Glomerular visceral epithelial cell (primary cell): ENCODE data around the gene SCGB2B2.
A peak's percentile ranks its signal among the peaks of the same experiment; 100 is the strongest.
"Not testable (repeated sequence)": the region's sequence is repeated elsewhere in the genome, so short reads cannot be mapped to it uniquely, and the experiment has no call there.

Experiments
- DNase-seq: peaks from one replicate; pipeline ENCODE4 v3.0.0-alpha.2; 2016; ENCODE audit errors: extremely low spot score

Gene SCGB2B2, protein sequence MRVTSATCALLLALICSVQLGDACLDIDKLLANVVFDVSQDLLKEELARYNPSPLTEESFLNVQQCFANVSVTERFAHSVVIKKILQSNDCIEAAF

DNA sequence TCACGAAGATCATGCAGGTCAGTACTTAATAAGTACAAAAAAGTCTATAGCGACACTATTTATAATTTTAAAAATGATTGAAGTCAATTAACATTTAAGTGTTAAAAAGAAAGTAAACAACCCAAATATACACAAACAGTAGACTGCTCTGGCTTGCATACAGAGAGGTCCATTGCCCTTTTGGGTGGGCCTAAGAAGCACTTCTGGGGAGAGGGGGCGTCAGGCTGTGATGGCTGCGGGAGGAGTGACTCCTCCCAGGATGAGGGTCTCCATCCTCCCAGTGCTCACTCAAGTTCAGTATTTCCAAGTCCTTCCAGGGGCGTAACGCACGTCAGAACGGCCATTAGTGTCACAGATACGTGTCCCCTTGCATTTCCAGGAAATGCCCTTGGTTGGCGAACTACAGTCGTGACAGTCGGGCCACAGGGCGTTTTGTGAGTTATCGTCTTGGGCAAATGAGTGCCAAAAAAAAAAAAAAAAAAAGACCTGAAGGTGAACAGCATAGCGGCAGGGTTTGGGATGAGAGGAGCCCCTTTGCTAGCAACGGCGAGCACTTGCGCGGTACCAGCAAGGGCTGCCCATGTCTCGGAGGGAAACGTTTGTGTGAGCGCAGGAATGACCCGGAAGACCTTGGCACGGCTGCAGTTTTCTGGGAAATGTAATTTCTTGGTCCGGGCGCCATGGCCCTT, at the start of gene SCGB2B2:
Gene SCGB2B2 (minus strand): TSS at position 463 of the 689 bp plus-strand sequence. CDS start 82,596 bp downstream, outside the sequence.
- DNase-seq: no peak

DNA sequence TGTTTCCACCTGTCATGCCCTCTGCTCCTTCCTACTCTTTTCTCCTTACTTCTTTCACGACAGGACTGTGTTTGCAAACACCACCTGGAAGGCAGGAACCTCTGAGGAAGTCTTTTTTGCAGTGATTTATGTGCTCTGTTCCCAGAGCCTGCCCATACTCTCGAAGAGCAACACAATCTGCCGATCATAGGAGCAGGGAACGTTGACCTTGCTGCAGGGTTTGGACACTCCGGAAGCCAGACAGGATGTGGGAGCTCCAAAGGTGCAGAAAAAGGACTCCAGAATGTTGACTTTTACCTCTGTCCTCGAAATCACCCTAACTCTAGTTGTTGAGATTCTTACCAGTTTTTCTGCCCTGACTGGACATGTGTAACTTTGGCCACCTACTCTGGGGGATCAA, 48.4 kb upstream of the SCGB2B2 start:
- DNase-seq: no peak

DNA sequence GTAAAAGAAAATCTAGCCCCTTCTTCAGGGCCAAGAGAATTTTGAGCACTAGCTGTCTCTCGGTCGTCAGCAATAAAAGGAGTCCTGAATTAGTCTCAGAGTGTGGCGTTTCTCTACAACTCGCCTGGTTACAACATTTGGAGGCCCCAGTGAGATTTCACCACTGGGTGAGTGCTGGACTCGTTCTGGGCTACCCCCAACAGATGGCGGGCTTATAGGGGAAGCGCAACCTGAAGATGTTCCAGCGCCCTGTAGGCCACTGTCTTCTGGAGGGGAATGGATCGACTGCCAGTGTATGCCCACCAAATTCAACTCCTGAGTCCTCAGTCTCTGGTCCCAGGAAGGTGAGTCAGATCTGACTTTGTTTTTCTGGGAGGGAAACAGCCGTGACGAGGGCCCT, 45.4 kb upstream of the SCGB2B2 start:
- DNase-seq: no peak

DNA sequence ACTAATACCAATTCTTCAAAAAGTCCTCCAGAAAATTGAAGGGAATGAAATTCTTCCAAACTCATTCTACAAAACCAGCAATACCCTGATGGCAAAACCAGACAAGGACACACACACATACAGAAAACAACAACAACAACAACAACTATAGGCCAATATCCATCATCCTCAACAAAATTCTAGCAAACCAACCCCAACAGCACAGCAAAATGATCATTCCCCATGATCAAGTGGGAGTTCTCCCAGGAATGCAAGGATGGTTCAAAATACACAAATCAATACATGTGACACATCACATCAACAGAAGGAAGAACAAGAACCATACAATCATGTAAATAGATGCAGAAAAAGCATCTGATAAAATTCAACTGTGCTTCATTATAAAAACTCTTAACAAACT, 38.4 kb upstream of the SCGB2B2 start:
- DNase-seq: no peak

DNA sequence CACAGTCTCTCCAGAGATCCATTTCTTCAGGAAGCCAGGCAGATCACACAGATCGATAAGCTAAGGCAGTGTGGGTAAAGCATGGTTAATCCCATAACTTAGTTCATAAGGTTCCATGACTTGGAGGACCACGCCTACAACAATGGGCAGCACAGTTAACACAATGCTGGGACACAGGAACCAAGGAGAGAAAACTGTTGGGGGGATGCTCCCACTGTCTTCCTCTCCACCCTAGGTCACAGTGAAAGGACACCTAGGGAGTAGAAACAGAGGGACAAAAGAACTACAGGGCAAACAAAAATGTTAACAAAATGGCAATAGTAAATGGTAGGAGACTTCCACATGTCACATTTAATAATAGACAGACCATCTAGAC, 36.3 kb upstream of the SCGB2B2 start:
- DNase-seq: no peak

DNA sequence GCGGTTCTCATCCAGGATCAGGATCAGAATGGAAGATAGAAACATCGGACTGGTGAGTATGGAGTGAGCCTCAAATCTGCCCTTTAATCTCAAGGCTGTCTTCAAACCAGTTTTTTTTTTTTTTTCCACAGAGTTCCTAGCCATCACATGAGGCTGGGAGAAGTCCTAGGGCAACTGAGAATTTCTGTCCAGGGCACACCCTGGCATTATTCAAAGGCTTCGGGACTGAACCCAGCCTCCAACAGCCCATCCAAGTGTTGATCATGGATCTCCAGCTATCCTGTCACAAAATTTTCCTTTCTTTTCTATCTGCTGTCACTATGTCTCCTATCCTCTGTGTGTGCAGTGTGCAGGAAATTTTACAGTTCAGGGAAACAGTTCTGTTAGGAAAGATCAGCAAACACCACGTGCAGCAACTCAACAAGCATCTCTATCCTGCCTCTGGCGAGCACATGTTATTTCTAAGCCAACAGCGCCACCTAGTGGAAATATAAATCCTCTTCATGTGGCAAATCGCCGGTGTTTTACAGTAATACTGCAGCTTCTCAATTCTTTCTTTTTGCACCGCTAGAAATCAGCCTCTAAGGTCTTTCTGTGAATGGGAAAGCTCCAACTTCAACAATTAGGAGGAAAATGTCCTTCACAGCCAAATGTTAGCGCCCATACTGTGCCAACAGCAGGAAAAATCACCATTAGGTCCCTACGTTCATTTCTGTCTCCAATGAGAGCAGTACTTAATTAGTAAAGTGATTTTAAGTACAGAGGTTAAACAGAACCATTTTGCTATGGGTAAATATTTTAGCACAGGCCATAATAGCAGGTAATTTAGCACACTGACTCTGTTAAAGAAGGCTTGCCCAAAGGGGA, 35.7 kb upstream of the SCGB2B2 start:
- peak; percentile 69 for DNase-seq

DNA sequence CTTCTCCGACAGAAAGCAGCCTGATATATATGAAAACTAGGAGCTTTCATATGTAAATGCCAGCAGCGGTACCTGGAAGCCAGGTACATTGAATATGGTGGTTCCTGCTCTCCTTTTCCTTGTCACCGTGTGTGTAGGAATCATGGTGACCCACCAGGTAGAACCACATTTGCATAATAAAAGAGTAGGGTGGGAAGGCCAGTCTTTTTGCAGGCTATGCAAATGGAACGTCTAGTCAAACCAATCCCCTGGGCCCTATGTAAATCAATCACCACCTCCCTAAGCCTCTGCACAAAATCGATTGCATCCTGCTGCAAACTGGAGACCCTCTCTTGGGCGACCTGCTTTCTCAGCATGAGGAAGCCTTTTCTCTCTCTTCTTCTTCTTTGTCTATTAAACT, 34.9 kb upstream of the SCGB2B2 start:
- no peak for DNase-seq

DNA sequence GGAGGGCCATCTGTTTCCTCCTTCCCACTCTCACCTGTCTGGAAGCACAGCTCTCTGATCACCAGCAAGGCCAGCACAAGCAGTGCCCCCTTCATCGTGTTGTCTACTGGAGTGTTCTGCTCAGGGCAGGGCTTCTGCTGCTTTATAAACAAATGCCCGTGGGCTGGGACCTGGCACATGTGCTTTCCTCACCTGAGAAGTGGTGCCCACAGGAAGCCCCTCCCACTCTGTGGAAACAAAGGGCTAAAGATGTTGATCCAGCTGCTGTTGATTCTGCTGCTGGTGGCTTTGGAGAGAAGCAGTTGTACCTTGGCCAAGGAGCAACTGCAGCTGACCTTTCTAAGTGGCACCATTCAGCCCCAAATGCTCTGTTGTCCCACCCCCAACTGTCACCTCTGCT, 30.7 kb upstream of the SCGB2B2 start:
- DNase-seq: no peak

DNA sequence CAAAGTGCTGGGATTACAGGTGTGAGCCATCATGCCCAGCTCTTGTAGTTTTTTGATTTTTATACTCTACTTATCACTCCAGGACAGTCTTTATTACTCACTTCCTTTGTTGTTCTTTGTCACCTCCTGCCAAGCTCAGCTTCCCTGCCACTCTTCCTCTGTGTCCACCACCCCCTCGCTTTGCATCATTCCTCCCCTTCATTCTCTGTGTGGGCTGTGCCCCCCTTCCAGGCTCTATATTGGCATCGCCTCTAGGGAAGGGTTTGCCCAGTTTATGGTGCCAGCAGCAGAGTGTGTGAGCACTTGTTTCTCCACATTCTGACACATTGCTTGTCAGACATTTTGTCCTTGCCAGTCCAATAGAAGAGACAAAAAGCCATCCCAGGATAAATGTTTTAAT, 15.6 kb upstream of the SCGB2B2 start:
- no peak for DNase-seq

DNA sequence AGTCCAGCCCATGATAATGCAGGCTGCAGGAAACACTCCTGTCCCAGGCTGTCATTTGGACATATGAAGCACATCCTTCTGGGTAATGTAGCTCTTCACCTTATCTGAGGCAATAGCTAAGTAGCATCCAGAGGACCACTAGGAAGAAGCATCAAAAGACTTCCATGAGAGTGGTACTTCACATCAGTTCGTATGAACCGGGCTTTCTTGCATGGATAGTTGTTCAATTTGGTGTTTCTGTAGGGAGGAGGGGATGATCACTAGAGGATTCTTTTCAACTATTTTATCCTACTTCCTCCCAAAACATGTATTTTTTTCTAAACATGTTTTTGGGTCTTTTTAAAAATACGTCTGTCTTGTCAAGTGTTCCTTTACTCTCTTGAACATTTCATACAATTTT, 13.4 kb upstream of the SCGB2B2 start:
- no peak for DNase-seq

DNA sequence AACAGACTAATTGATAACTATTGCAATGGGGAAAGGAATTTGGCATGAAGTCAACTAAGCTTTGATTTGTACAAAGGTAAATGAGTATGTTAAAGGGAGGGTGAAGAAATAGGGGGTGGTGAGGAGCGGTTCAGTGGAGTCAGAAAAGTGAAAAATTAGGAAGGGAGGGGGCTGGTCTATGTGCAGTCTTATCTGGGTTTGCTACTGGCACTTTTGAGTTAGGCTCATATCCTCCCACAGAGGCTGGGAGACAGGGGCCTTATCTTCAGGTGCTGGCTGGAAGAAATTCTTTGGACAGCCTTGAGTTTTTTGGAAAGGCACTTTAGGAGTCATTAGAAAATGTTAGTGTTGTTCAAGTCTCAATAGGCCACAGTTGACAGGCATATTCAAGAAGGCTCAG, 11.6 kb upstream of the SCGB2B2 start:
- DNase-seq: no peak

DNA sequence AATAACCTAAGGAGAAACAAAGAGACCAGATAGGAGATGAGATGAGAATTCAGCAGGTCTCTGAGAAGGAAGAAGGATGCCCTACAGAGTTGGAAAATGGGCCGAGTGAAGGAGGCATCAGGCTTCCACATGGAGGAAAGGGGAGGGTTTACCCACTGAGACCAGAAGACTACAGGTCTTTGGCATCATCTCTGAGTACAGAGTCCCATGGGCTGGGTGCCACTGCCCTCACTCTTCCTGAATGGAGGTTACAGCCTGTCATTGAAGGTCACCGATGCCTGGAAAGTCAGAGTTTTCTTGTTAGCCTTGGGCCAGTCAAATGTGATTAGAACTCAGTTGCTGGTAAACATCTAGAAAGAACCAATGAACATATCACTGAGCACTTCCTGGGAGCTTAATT, 10.4 kb upstream of the SCGB2B2 start:
- no peak for DNase-seq

DNA sequence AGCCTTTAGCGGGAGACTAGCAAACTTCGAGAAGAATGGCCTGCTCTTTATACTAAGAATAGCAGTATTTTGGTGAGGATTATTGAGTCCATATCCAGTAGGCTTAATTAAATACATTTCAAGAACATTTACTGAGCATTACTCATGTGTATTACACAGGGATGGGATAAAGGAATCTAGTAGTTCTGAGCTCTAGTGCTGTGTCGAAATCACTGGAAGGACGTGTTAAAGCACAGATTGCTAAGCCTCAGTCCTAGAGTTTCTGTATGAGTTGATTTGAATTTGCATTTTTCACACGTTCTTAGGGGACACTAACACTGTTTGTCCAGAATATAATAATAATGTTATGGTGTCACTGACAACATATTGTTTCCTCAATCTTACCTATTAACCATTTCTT, 9.5 kb upstream of the SCGB2B2 start:
- no peak for DNase-seq

DNA sequence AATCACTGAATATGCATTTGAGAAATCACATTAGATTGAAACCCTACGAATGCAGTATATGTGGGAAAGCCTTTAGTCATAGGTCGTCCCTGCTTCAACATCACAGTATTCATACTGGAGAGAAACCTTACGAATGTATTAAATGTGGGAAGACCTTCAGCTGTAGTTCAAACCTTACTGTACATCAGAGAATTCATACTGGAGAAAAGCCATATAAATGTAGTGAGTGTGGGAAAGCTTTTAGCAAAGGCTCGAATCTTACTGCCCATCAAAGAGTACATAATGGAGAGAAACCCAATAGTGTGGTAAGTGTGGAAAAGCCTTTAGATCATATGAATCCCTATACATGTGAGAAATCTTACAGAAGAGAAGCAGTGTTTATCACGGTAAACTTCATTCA, 8.3 kb upstream of the SCGB2B2 start:
- DNase-seq: not testable (repeated sequence)

DNA sequence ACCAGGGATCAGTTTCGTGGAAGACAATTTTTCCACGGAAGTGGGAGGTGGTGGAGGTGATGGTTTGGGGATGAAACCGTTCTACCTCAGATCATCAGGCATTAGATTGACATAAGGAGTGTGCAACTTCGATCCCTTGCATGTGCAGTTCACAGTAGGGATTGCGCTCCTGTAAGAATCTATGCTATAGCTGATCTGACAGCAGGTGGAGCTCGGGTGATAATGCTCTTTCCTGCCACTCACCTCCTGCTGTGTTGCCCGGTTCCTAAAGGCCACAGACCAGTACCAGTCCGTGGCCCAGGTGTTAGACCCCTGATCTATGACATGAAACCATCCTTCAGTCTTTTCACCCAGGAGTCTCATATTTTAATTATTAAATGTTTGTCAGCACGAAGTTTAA, 4.5 kb upstream of the SCGB2B2 start:
- no peak for DNase-seq

DNA sequence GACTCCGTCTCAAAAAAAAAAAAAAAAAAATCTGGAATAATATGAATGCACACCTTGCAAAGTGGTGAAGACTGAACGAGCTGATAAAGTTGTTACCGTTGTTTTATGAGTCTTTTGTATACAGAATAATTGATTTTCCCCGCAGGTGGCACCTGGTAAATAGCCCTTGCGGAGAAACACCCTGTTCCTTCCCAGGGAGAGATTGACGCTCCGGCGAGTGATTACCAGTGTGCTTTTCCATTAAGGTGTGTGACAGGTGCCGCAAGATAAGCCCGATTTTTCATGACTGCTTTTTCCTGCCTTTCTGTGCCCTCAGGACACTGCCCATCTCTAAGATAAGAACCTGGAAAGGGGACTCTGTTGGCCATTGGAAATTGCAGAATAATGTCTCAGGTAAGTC, 1.5 kb upstream of the SCGB2B2 start:
- no peak for DNase-seq

DNA sequence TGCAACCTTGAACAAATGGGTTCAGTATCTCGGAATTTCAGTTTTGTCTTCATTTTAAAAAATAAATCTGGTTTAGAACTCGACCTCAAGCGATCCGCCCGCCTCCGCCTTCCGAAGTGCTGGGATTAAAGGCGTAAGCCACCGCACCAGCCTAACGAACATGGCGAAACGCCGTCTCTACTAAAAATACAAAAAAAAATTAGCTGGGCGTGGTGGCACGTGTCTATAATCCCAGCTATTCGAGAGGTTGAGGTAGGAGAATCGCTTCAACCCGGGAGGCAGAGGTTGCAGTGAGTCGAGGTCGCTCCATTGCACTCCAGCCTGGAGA, 1.1 kb upstream of the SCGB2B2 start:
- no peak for DNase-seq

DNA sequence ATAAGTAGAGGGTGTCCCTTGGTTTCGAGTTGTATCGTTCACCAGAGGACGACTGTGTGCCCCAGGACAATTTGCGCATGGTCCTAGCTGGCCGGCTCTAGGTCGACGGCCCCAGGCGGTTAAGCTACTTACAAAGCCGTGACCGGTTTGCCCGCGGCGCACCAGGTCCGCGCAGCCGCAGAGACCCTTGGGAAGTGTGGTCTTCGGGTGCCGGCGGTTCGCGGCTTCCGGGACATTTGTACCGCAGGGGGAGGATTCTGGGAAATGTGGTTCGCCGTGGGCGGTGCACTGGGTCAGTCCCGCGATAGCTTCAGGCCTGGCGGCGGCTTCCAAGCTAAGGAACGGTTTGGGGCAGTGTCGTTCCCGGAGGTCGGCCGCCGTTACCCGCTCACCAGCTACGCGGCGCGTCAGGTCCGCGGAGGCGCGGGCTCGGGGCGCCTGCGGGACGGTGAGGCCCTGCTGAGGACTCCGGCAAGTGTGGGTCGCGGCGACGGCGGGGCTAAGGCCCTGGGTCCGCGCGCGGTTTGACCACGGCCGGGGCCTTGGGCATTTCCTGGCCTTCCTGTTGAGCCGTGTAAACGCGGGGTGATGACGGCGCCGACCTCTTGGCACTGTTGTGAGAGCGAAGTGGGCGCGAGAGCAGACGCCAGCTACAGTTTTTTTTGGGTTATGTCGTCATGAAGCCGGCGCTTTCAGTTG, 576 bp upstream of the SCGB2B2 start, which contains the start of gene ZNF302:
Gene ZNF302 (plus strand): TSS at position 293 of the 699 bp plus-strand sequence. CDS start 1,127 bp downstream, outside the sequence.
- DNase-seq: peak; percentile 90

DNA sequence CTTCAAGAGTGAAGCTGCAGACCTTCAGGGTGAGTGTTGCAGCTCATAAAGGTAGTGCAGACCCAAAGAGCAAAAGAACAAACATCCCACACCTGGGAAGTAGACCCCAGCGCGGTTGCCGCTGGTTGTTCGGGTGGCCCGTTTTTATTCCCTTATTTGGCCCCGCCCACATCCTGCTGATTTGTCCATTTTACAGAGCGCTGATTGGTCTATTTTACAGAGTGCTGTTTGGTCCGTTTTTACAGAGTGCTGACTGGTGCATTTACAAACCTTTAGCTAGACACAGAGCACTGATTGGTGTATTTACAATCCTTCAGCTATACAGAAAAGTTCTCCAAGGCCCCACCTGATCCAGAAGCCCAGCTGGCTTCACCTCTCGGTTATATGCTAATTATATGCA, 1.0 kb downstream of the SCGB2B2 start:
- DNase-seq: no peak

DNA sequence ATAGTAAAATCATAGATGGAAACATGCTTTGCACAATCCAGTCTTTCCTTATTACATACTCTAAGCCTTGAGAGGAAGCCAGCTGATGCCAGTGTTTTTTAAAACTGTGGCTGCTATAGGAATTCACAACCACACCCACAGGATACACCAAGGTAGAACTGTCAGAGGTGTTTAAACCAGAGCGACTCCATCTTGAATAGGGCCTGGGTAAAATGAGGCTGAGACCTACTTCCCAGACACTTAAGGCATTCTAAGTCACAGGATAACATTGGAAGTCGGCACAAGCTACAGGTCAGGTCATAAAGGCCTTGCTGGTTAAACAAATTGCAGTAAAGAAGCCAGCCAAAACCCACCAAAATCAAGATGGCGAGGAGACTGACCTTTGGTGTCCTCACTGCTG, 1.7 kb downstream of the SCGB2B2 start:
- DNase-seq: no peak

DNA sequence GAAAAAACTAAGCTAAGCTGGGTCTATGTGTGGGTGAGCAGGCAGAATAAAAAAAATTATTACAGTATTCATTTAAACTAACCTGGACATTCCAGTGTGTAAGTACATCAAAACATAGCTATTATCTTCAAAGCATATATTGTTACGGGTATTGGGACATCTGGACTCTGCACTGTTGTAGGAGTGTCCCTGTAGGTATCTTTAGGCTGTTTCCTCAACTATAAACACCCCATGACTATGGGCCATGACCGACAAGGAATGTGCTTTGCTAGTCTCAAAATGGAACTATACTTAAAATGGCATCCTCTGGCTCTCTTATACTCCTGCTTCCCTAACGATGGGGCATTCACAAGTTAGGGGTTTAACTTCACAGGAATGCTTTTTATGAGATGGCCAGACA, 3.4 kb downstream of the SCGB2B2 start:
- no peak for DNase-seq

DNA sequence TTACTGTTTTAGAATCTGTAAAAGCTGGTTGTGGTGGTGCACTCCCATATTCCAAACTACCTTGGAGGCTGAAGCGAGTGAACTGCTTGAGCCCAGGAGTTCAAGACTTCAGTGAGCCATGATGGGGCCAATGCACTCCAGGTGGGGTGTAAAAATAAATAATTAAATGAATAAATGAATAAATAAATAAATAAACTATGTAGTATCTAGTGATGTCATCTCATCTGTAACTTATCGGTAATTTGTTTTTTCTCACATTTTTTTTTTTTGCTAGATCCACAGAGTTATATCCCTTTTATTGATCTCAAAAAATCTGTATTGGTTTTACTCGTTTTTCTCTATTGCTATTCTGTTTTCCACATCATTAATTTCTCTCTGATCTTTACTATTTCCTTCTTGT, 5.0 kb downstream of the SCGB2B2 start:
- no peak for DNase-seq

DNA sequence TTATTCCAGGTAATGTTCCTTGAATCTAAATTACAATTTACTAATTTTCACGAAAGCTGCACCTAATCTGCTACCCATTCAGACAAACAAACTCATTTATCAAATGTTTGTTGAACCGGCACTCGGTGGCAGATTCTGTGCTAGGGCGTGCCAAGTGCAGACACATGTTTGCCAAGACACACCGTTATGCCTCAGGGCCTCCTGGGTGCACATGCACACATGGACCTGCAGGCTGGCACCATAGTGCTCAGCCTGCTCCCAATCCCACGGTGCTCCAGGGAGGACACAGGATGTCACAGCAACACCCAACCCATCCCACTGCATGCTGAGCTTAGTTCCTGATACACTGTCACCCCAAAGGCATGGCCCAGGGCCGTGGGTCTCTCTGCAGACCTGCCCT, 7.7 kb downstream of the SCGB2B2 start:
- DNase-seq: no peak
